Loucy (cell line): ENCODE data around the gene DGCR6L.

Source experiments
- H2AFZ ChIP-seq: fragments of 200-600 bp; sonication (generic); 2 replicates; pipeline ENCODE4 v1.6.0; 2016; ENCODE audit warnings: antibody characterized with exemption, mild to moderate bottlenecking, low read length, moderate library complexity
- H3F3A ChIP-seq: fragments of 200-600 bp; 2 replicates; pipeline ENCODE4 v1.6.0; 2016; ENCODE audit warnings: antibody characterized with exemption, low read depth, mild to moderate bottlenecking
- H3K27me3 ChIP-seq: fragments of 200-600 bp; sonication (generic); 2 replicates; pipeline ENCODE4 v1.6.1; 2014; ENCODE audit warnings: low read length, mild to moderate bottlenecking; ENCODE audit not compliant: insufficient read depth, poor library complexity, severe bottlenecking
- H3K36me3 ChIP-seq: fragments of 200-600 bp; sonication (generic); 2 replicates; pipeline ENCODE4 v1.6.1; 2016; ENCODE audit warnings: low read length; ENCODE audit not compliant: insufficient read depth
- H3K4me1 ChIP-seq: fragments of 200-600 bp; sonication (generic); 2 replicates; pipeline ENCODE4 v1.5.1; 2014; ENCODE audit warnings: low read length, mild to moderate bottlenecking; ENCODE audit not compliant: insufficient read depth, poor library complexity, severe bottlenecking
- H3K4me2 ChIP-seq: fragments of 200-600 bp; sonication (generic); 2 replicates; pipeline ENCODE4 v1.6.0; 2014; ENCODE audit warnings: antibody characterized with exemption, low read length, low read depth, mild to moderate bottlenecking; ENCODE audit not compliant: poor library complexity, severe bottlenecking
- H3K4me3 ChIP-seq: fragments of 200-600 bp; sonication (generic); 2 replicates; pipeline ENCODE4 v1.5.1; 2014; ENCODE audit warnings: low read length, mild to moderate bottlenecking, mixed read lengths; ENCODE audit not compliant: poor library complexity, severe bottlenecking
- H3K79me2 ChIP-seq: fragments of 200-600 bp; sonication (generic); 2 replicates; pipeline ENCODE4 v1.6.1; 2014; ENCODE audit warnings: low read length; ENCODE audit not compliant: insufficient read depth
- H3K9ac ChIP-seq: fragments of 200-600 bp; sonication (generic); 2 replicates; pipeline ENCODE4 v1.6.0; 2014; ENCODE audit warnings: mild to moderate bottlenecking, low read depth, low read length, moderate library complexity; ENCODE audit not compliant: poor library complexity, severe bottlenecking
- H3K9me2 ChIP-seq: fragments of 200-600 bp; sonication (generic); replicated peaks from 2 replicates; pipeline ENCODE4 v1.6.1; 2016; ENCODE audit warnings: low read depth, low read length, mixed read lengths
- H3K9me3 ChIP-seq: fragments of 200-600 bp; sonication (generic); 2 replicates; pipeline ENCODE4 v1.6.1; 2014; ENCODE audit warnings: mild to moderate bottlenecking, antibody characterized with exemption, low read length, low read depth; ENCODE audit not compliant: insufficient read depth
- H4K20me1 ChIP-seq: fragments of 200-600 bp; sonication (generic); 2 replicates; pipeline ENCODE4 v1.6.0; 2014; ENCODE audit warnings: antibody characterized with exemption, low read length, mild to moderate bottlenecking; ENCODE audit not compliant: insufficient read depth, poor library complexity, severe bottlenecking
- EZH2phosphoT487 ChIP-seq: fragments of 200-600 bp; IDR thresholded peaks from 2 replicates; pipeline ENCODE4 v1.6.1; 2018; ENCODE audit warnings: antibody characterized with exemption, mild to moderate bottlenecking, moderate library complexity, borderline replicate concordance
- TF ChIP-seq, protein P1 (sequence below): fragments of 200-600 bp; sonication (generic); conservative IDR thresholded peaks from 2 replicates; pipeline ENCODE4 v1.5.1; 2014; ENCODE audit warnings: mild to moderate bottlenecking, antibody characterized with exemption, low read length

DGCR6L gene

DNA sequence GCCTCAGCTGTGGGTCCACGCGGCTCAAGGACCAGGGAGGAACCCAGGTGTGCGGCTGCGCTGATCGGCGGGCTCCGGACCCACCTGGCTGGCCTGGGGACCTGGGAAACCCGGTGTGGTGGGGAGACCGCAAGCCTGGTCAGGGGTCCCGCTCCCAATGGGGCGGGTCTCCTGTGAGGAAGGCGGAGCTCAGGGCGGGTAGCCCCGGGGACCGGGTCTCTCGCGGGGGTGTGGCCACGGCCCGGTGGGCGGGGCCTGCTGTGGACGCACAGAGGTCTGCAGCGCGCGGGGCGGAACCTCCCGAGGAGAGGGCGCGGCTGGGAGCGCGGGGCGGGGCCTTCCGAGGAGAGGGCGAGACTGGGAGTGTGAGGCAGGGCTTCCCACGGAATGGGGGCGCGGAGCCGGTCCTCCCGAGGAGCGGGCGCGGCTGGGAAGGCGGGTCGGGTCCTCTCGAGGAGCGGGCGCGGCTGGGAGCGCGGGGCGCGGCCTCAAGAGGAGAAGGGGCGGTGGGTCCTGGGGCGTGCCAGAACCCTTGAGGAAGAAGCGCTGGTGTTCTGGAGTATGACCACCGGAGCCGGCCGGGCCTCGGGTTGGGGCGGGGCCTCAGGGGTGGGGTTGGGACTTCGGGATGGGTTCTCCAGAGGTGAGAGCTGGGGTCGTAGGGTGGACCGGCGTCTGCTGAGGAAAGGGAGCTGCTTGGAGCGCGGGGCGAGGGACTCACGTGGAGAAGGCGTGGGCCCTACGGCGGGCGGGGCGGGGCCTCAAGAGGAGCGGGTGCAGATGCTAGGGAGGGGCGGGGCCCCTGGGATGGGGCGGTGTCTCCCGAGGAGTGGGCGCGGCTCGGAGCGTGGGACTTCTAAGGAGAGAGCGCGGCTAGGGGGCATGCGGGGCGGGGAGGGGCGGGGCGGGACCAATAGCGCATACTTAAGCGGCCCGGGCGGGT is 20.8 kb downstream of the DGCR6L start:
- Histone ChIP-seq H4K20me1 (no peaks in the 10 kb centered on the region), H3K9ac (no peak overlapping the region), H2AFZ (no peak overlapping the region; the same call in 1 of the 2 replicates), H3K4me1 (no peaks in the 10 kb centered on the region), H3K4me3 (peak overlapping the region; percentile 64), H3K9me2 (no peaks in the 10 kb centered on the region), H3K27me3 (peaks cover 5% of the 10 kb centered on the region), H3K4me2 (peak overlapping the region; percentile 35), H3K36me3 (no peaks in the 10 kb centered on the region), H3K9me3 (no peaks in the 10 kb centered on the region), H3K79me2 (no peaks in the 10 kb centered on the region), H3F3A (no peaks in the 10 kb centered on the region)
- TF ChIP-seq, protein P1, sequence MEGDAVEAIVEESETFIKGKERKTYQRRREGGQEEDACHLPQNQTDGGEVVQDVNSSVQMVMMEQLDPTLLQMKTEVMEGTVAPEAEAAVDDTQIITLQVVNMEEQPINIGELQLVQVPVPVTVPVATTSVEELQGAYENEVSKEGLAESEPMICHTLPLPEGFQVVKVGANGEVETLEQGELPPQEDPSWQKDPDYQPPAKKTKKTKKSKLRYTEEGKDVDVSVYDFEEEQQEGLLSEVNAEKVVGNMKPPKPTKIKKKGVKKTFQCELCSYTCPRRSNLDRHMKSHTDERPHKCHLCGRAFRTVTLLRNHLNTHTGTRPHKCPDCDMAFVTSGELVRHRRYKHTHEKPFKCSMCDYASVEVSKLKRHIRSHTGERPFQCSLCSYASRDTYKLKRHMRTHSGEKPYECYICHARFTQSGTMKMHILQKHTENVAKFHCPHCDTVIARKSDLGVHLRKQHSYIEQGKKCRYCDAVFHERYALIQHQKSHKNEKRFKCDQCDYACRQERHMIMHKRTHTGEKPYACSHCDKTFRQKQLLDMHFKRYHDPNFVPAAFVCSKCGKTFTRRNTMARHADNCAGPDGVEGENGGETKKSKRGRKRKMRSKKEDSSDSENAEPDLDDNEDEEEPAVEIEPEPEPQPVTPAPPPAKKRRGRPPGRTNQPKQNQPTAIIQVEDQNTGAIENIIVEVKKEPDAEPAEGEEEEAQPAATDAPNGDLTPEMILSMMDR, result no peak
- TF ChIP-seq EZH2phosphoT487, result no peak

DNA sequence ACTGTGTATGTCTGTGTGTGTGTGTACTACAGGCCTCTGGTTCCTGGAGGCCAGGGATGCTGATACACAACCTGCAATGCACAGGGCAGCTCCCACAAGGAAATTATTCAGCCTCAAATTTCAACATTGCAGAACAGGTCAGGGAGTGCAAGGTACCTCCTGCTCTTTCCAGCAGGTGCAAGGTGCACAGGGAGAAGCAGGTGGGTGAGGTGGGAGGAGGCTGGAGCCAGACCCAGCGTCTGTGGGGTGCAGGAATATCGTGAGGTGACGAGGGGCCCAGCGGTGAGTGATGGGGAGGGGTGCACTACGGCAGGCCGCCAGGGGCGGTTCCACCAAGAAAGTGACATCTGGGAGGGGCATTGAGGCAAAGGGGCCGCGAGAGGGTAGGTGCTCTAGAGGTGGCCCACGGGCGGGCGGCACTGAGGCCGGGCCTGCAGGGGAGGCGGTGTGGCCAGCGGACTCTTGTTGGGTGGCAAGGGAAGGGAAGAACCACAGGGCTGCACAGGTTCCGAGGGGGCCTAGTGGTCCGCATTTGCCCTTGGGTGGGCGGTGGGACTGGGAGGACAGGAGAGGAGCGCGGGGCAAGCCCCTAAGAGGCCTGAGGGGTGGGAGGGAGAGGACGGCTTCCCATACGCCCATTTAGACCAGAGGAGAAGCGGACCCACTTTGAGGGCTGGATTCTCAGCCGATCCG is 21.6 kb downstream of the DGCR6L start:
- H3K79me2 ChIP-seq, result no peaks in the 10 kb centered on the region
- H3K36me3 ChIP-seq, result no peaks in the 10 kb centered on the region
- H3K4me2 ChIP-seq, result no peak overlapping the region
- H3K9ac ChIP-seq, result no peak overlapping the region
- no peak for TF ChIP-seq EZH2phosphoT487
- TF ChIP-seq, protein P1, result no peak
- H4K20me1 ChIP-seq, result no peaks in the 10 kb centered on the region
- no peak overlapping the region for H2AFZ ChIP-seq
- H3F3A ChIP-seq, result no peaks in the 10 kb centered on the region
- H3K4me1 ChIP-seq, result no peaks in the 10 kb centered on the region
- peaks cover 5% of the 10 kb centered on the region for H3K27me3 ChIP-seq
- H3K4me3 ChIP-seq, result no peak overlapping the region
- H3K9me2 ChIP-seq, result no peaks in the 10 kb centered on the region
- H3K9me3 ChIP-seq, result no peaks in the 10 kb centered on the region

DNA sequence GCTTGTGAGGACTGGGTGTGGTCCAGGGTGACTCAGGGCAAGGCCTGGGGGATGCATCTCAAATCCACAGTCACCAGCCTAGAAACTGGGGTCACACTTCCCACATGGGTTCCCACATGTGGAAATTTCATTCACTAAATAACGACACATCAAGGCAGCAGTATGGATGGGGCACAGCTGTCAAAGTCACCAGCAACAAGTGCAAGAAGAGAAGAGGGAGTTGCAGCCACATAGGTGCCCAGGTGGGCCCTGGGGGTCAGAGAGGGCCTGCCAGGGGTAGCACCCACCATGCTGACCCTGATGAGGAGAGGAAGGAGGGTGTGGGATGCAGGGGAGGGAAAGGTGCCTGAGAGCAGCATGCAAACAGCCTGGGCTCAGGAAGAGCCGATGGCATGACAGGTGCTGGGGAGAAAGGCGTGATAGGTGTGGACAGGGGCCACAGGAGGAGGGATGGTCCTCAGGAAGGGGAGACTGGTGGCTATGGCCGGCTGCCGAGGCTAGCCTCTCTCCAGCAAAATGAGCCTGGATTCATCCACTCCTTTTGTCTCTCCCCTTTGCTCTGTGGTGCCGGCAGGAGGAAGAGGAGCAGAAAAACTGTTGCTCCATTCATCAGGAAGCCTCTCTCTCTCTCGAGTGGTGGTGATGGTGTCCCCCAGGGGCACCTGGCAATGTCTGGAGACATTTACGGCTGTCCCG is 22.3 kb downstream of the DGCR6L start:
- no peak for TF ChIP-seq EZH2phosphoT487
- TF ChIP-seq, protein P1, result no peak
- H3K27me3 ChIP-seq, result peaks cover 5% of the 10 kb centered on the region
- H3K9me2 ChIP-seq, result no peaks in the 10 kb centered on the region
- no peak overlapping the region for H3K4me2 ChIP-seq
- H3K36me3 ChIP-seq, result no peaks in the 10 kb centered on the region
- H3K9ac ChIP-seq, result no peak overlapping the region
- no peaks in the 10 kb centered on the region for H4K20me1 ChIP-seq
- no peaks in the 10 kb centered on the region for H3K79me2 ChIP-seq
- no peaks in the 10 kb centered on the region for H3K4me1 ChIP-seq
- no peaks in the 10 kb centered on the region for H3K9me3 ChIP-seq
- no peak overlapping the region for H2AFZ ChIP-seq
- no peak overlapping the region for H3K4me3 ChIP-seq
- no peaks in the 10 kb centered on the region for H3F3A ChIP-seq
